ENCODE data around the gene MOBP. TPM values are rescaled to one million over a fixed set of nuclear protein-coding genes. Genes with fewer than 3 reads are reported as not detected.

Gene MOBP
- total and polyA plus RNA-seq, 2 of the 8 experiments (the other 6 are each of a cell fraction or from before 2014, with no cell fraction given), result 0.06 to 0.50 TPM

- Histone ChIP-seq H3K79me1 (ENCODE audit: low read depth, low read length) (no peaks in the 10 kb centered on the region), H3K18ac (ENCODE audit: extremely low read depth, low read length) (no peak overlapping the region), H3K23me2 (ENCODE audit: low read depth, low read length) (no peaks in the 10 kb centered on the region), H4K91ac (replicated peaks; ENCODE audit: insufficient read length, low read length) (no peak overlapping the region), H2BK12ac (ENCODE audit: low read depth, low read length) (no peak overlapping the region), H3K4me3 (ENCODE audit: extremely low read depth in 1 of 4, insufficient read depth in 2 of 4, low read depth in 3 of 4, low read length in 4 of 4) (no peak overlapping the region), H2BK20ac (ENCODE audit: low read length) (no peak overlapping the region), H3K23ac (ENCODE audit: insufficient read length) (no peak overlapping the region), H3K27ac (ENCODE audit: low read depth, low read length) (no peak overlapping the region), H2AK5ac (ENCODE audit: low read depth, low read length) (no peak overlapping the region), H4K5ac (ENCODE audit: insufficient read length, low read depth, low read length) (no peak overlapping the region), H3K4me2 (ENCODE audit: insufficient read depth in 1 of 2, low read depth in 2 of 2, low read length in 2 of 2) (no peak overlapping the region), H2AFZ (ENCODE audit: low read length) (peak overlapping the region; percentile 30; the same call in 1 of the 2 replicates), H4K20me1 (replicated peaks in 1 of 2; ENCODE audit: control insufficient read depth in 1 of 2, insufficient read depth in 2 of 2, low read length in 2 of 2) (no peaks in the 10 kb centered on the region), H3K9me3 (ENCODE audit: insufficient read depth in 2 of 2, low read depth in 1 of 2, low read length in 1 of 2) (no peaks in the 10 kb centered on the region), H3K4ac (replicated peaks; ENCODE audit: insufficient read length, low read depth, low read length) (no peak overlapping the region), H3K9ac (replicated peaks in 1 of 4; ENCODE audit: extremely low read depth in 1 of 4, low read depth in 3 of 4, low read length in 3 of 4) (no peak overlapping the region), H3K4me1 (replicated peaks in 1 of 4; ENCODE audit: control insufficient read depth in 3 of 4, insufficient read depth in 4 of 4, low read length in 3 of 4) (no peaks in the 10 kb centered on the region), H2BK120ac (replicated peaks; ENCODE audit: low read depth, low read length) (no peak overlapping the region), H3K27me3 (replicated peaks in 1 of 4; ENCODE audit: control insufficient read depth in 3 of 4, extremely low read depth in 1 of 4, insufficient read depth in 3 of 4, low read length in 3 of 4) (no peaks in the 10 kb centered on the region), H3K14ac (ENCODE audit: insufficient read length) (peak overlapping the region; percentile 87), H3K56ac (replicated peaks; ENCODE audit: insufficient read length, low read depth, low read length) (no peak overlapping the region), H4K8ac (ENCODE audit: extremely low read depth, insufficient read depth, low read length) (no peak overlapping the region), H3K36me3 (ENCODE audit: control insufficient read depth in 2 of 4, insufficient read depth in 4 of 4, low read length in 3 of 4) (no peaks in the 10 kb centered on the region), H2BK5ac (ENCODE audit: low read depth, low read length) (no peak overlapping the region), H2BK15ac (ENCODE audit: low read length) (no peak overlapping the region), H3K79me2 (ENCODE audit: control insufficient read depth in 1 of 2, insufficient read depth in 2 of 2, low read length in 2 of 2) (no peaks in the 10 kb centered on the region)
- POLR2A ChIA-PET (ENCODE audit: partially characterized antibody), result interaction anchor here (1.0 to 1.1 kb wide), 2 partner anchors 74 to 78 kb away, joined by 3 to 4 read pairs; no protein-coding TSS in a partner anchor
- FAIRE-seq (no peak), DNase-seq (ENCODE audit: low read depth in 1 of 2, low spot score in 2 of 2) (no peak)
- CTCF ChIA-PET (ENCODE audit: partially characterized antibody), result interaction anchor here (0.5 to 0.6 kb wide), 2 partner anchors 34 to 1325 kb away, joined by 3 read pairs; no protein-coding TSS in a partner anchor
- WGBS, 2 experiments (ENCODE audit: extremely low coverage in 1 of 2, insufficient coverage in 1 of 2, insufficient read length in 1 of 2, insufficient replicate concordance in 2 of 2, low coverage in 1 of 2, low lambda C conversion rate in 2 of 2, missing lambda C conversion rate in 1 of 2), result 96% methylated on average over 3 of the region's 3 CpGs; no CpG with 5 or more reads in 1 of the 2 experiments
- TF ChIP-seq SUZ12 (IDR thresholded peaks at IDR 0.05; ENCODE audit: low read length) (no peak), KDM4A (IDR thresholded peaks at IDR 0.05; ENCODE audit: low read depth, low read length, severe bottlenecking) (no peak), RXRA (IDR thresholded peaks at IDR 0.05; ENCODE audit: insufficient read depth, low read depth, low read length) (no peak), RFX5 (IDR thresholded peaks at IDR 0.05; ENCODE audit: borderline replicate concordance, low read depth, low read length) (no peak), BRCA1 (IDR thresholded peaks at IDR 0.05; ENCODE audit: low read depth, low read length) (no peak), CBX5 (IDR thresholded peaks at IDR 0.05; ENCODE audit: low read depth, low read length) (no peak), HDAC6 (IDR thresholded peaks at IDR 0.05; ENCODE audit: low read depth, low read length) (no peak), USF2 (IDR thresholded peaks at IDR 0.05; ENCODE audit: low read length) (no peak)
Observed at GRCh38 chr3:39491733-39492350, 24.4 kb downstream of the MOBP start.

Data from H1 (cell line).